Dedifferentiated amniotic fluid mesenchymal stem cell (primary cell): ENCODE measurements around the gene SLC35E1.
"Not testable (repeated sequence)": the region's sequence is repeated elsewhere in the genome, so short reads cannot be mapped to it uniquely, and the experiment has no call there.

Source experiments
- DNase-seq: peaks from one replicate; pipeline ENCODE4 v3.0.0-alpha.2; 2016; ENCODE audit errors: extremely low spot score

Gene SLC35E1

DNA sequence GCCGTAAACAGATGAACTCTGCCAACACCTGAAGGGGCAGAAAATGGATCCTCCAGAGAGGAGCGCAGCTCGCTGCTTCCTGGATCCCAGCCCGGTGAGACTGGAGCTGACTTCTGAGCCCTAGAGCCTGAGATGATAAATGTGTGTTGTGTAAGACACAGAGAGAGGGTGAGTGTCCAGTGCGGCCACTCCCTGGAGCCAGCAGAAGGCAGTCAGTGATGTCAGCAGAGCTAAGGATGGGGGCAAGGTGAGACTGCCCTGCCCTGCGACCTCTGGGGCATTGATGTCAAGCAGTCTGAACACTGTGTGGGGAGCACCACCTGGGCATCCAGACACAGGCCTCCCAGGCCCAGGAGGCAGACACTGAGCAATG, 9.7 kb upstream of the SLC35E1 start:
- no peak for DNase-seq

DNA sequence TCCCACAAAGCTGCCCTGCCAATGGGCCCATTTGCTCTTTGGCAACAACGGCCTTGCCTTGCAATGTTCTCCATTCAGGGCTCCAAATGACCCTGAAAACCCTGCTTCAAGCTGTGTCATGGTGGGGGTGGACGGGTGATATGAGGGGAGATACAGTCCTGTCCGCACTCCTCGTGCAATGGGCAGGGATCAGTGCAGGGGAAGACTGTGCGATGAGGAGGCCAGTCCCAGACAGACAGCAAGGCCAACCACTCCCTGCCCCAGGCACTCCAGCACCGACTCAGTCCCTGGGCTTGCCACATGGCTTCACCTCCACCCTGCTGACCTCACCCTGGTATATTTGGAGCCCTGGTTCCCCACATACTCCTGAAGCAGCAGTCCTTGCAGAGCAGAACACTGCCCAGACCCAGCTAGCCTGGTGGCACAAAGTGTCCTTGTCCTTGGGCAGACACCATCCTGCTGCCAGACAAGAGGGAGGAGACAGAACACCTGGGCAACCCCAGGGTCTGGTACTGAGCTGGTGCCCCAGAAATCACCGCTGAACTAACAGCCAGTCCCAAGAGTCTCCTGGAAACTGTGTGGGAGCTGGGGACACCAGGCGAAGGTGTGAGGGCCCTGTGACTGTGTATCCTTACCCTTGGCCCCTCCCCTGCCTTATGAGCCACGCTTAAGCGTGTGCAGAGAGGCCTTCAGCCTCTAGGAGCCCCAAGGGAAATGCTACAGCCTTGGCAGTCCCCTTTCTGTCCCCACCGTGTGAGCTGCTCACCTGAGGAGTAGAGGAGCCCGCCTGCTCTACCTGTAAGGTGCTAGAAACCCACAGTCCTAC, 9.1 kb upstream of the SLC35E1 start:
- DNase-seq, result no peak

DNA sequence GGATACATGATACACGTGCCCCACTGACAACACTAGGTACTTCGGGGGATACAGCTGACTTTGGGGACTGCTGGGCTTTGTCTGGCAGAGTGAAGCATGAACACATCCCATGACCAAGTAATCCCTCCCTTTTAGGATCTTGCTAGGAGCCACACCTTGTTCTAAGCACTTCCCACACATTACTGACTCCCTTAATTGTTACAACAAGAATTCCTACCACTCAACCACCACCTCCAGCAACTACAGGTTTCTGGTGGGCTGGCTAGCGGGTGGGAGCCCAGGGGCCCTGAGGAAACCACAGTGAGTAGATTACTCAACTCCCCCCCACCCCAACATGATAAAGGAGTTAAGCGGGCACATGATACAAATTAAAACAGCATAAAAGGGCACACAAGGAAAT, 7.2 kb upstream of the SLC35E1 start:
- no peak for DNase-seq

DNA sequence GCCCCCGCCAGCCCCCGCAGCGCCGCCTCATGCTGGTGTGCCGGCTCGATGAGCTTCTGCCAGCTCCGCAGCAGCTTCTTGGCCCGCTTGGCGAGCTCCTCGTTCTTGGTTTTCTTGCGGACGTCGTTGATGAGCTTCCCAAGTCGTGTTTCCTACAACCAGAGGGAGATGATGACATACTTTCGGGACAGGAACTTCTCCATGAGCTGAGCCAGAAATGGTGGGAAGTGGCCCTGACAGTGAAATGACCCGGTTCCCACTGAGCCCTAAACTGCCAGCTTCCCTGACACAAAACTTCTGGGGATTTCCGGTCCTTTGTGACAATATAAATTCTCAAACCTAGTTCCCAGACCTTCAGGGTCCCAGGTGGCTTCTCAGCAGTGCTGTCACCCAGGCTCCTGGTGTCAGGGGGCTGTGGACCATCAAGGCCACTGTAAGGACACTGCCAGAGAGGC, 5.3 kb upstream of the SLC35E1 start:
- no peak for DNase-seq

DNA sequence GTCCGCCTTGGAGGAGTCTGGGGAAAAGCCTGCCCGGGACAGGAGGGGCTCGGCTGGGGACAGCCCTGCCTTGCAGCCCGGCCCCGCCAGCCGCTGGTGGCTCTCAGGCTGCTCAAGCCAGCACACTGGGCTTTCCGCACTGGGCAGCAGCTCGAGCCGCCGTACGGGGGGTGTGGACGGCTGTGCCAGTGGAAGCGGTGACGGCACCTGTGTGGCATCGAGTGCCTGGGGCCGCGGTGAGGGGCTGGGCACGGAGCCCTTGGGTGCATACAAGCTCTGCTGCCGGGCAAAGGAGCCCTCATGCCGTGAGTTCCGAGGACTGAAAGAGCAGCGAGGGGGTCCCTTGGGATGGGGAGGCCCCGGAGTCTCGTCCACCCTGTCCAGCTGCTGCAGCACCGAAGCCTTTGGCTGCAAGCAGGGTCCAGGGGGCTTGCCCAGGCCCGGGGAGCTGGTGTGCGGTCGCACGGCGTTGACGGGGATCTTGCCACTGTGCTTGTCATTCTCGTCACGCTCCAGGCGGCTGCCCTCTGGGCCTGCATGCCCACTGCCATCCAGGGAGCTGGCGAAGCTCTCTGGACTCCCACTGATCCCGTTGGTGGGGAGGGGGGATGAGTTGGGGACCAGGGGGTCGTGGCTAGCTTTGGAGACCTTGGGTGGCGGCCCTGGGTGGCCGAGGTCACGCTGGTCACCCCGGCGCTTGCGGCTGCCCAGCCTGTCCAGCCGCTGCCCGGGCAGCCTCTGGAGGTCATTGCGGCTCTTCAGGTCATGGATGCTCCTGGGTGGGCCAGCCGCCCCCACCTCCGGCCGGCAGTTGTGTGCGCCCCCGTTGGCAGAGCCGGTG, 4.7 kb upstream of the SLC35E1 start:
- no peak for DNase-seq

DNA sequence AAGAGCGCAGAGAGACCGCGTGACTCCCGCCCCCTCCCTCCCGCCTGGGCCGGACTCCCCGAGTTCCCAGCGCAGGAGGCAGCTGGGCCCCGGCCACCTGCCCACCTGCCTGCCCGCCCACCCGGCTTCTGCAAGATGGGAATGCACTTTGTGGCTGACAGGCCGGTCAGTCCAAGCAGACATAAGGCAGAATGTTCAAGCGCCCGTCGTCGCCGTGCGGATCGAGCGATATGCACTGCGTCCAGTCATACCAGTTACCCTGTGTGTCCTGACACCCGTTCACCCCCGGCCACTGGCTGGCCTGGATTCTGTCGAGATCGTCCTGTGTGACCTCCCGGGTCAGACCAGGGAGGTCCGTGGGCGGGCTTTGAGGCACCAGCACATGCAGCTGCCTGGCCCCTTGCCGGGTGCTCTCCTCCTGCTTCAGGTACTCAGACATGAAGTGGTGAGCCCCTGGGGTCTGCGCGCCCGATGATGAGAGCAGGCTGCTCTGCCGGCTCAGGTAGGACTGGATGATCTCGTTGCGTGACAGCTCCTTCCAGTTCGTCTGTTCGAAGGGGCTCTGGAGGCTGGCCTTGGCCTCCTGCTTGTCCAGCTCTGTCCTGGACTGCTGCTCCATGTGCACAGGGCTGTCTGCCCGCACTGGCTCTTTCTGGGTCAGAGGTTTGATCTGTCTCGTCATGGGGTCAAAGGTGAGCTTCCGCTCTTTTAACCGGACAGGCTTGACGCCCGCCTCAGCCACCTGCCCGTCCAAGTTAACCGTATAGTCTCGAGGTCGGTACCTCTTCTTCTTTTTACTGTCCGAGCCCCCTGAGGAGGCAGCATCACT, 3.9 kb upstream of the SLC35E1 start:
- DNase-seq, result no peak

DNA sequence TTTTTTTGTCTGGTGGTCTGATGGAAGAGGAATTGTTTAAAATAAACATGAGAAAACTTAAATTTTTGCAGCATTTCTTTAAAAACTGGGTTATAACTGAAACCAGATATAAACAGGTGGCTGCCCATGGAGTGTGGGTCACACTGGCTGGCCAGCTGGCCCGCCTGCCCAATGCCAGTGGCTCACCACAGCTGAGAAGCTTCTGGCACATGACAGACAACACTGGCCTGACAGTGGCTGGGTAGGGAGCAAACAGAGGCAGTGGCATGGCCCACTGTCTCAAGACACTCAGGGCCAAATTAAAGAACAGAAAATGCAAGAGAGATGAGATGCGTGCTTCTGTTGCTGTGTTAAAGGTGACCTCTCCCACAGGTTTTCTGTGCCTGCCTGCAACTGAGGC, 3.1 kb upstream of the SLC35E1 start:
- no peak for DNase-seq

DNA sequence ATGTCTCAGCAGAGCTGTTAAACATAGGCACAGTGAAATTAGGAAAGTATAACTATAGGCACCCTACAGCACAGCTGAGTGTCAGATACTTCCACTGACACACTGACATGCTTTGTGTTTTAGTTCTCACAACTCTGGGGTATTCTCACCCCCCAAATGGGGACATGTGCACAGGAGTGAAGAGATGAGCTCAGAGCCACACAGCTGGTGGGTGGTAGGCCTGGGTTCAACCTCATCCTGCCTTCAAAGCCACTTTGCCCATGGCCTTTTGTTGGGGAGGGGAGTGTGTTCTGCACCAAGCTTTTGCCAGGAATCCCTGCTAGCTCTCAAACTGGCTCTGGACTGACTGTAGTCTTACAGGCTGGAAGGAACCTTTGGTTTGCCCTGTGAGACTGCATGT, 1.7 kb upstream of the SLC35E1 start:
- no peak for DNase-seq

DNA sequence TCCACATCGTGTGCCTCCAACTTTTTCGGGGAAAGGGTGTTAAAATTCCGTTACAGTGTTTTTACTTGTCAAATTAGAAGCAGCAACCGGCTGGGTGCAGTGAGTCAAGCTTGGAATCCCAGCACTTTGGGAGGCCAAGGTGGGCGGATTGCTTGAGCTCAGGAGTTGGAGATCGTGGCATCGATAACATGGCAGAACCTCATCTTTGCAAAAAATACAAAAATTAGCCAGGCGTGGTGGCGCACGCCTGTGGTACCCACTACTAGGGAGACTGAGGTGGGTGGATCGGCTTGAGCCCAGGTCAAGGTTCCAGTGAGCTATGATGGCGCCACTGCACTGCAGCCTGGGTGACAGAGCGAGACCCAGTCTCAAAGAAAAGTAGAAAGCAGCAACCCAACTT, 1.1 kb upstream of the SLC35E1 start:
- DNase-seq, result no peak

DNA sequence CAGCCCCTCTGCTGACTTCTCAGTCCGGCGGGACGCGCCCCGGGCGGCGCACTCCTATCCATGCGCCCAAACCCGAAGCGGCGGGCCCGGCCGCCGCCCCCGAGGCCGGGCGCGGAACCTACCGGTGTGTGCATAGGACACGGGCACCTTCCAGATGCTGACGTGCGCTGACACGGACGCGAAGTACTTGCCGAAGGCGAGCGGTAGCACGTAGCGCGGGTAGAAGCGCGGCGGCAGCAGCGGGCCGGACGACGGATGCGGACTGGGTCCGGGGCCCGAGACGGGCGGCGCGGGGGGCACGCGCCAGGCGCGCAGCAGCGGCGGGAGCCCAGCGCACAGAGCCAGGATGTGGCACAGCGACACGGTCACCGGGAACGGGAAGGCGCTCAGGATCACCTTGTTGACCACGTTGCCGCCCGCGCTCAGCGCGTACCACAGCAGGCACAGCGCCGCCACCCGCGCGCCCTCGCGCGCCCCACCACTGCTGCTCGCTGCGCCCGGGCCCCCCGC, 338 bp downstream of the SLC35E1 start:
- no peak for DNase-seq

DNA sequence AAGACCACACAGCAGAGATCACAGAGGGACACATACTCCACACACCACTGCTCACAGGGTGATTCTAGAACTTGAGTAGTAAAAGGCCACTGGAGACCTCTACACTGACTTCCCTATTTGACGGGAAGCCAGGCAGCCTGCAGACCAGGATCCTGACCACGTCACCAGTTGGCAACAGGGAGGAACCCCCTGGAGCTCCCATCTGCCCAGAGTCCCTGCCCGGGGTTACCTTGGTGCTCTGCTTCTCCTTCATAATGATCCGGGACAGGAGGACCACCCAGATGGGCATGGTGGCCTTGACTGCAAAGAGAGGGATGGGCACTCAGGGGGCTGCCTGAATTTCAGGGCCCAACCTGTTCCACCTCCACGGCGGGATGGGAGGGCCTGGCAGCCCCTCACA, 932 bp downstream of the SLC35E1 start:
- DNase-seq, result no peak

DNA sequence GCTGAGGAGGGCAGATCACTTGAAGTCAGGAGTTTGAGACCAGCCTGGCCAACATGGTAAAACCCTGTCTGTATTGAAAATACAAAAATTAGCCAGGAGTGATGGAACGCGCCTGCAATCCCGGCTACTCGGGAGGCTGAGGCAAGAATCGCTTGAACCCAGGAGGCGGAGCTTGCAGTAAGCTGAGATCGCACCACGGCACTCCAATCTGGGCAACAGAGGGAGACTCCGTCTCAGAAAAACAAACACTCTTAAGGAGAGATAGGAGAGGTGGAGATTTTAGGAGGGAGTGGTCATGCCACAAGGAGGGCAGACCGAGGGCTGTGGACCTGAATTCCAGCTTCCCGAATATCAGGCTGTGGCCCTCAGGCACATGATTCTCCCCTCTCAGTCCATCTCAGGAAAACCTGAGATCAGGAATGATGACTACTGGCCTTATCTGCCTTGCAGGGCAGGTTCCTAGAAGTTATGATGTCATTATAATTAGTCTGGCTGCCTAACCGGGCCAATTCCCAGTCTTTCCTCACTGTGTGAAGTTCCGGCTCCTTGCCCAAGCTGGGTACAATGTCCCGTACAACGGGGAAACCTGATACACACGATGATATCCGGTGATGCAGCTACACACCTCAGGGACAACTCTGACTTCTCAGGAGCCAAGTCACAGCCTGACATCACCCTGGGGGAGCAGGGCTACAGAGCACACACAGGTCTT, 2.5 kb downstream of the SLC35E1 start:
- DNase-seq, result no peak

DNA sequence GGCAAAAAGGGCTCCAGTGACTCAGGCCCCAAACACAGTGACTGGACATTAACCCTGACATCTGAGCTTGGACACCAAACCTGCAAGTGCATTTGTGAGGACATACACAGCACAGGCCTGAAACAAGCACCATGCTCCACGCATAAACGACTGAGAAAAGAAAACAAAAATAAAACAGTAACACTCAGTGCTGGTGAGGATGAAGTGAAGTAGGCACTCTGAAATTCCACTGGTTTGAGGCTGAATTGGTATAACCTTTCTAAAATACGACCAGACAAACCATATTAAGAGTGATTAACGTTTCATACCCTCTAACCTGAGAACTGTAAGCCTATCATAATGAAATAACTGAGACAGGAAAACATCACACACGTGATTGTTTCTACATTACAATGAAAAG, 5.5 kb downstream of the SLC35E1 start:
- no peak for DNase-seq

DNA sequence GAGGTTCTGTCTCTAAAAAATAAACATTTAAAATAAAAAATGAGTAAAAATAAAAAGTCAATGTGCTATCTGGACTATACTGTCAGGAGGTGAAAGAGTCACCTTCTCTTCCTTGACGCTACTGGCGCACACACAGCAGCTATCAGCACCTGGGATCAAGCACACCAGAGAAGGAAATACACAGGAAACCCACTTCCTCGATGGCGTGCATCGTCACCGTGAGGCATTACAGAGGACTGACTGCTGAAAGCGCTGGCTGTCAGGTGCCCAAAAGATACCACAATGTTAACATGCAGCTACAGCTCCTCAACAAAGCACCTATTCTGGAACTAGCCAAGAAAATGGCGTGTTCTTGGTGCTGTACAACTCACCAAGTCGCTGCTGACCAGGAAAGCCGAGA, 6.1 kb downstream of the SLC35E1 start:
- DNase-seq, result no peak

DNA sequence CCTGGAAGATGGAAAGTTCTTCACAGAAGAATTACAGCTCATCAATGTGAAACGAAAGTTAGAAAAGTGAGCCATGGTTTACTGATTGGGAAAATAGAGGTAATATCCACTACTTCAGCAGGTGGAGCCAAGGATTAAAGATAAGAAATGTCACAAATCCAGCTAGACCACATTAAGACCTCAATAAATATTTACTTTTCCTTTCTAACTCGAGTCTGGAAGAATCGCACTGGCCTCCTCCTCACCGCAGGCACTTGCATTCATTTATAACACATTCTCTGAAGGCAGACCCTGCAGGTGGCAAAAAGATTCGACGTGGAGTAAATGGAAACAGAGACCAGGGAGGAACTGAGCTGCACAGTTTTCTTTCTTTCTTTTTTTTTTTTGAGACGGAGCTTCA, 7.4 kb downstream of the SLC35E1 start:
- DNase-seq, result no peak

DNA sequence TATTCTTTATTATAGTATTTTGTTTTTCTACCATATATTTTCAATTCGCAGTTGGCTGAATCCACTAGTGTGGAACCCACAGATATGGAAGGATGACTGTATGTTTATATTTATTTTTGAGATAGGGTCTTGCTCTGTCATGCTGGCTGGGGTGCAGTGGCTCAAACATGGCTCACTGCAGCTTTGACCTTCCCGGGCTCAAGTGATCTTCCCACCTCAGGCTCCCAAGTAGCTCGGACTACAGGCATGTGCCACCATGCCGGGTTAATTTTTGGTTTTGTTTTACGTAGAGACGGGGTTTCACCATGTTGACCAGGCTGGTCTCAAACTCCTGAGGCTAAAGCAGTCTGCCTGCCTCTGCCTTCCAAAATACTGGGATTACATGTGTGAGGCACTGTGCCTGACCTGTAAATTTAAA, 9.6 kb downstream of the SLC35E1 start:
- DNase-seq, result no peak

DNA sequence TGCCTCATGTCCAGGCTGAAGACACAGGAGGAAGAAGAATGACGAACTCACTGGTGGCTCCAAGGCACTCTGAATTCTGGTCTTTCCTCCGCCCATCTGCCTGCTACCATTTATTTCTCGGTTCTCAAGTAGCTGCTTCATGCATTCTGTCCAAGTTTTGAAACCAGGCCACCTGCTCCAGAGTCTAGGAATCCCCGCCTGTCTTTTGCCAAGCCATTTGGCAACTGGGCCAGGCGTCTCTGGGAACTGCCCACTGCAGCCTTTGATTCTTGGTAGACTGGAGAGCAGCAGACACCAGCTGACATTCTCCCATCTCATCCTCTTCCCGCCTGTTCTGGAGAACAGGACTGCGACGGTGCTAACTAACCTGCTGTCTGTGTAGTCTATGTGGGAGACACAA, 10.8 kb downstream of the SLC35E1 start:
- DNase-seq, result no peak

DNA sequence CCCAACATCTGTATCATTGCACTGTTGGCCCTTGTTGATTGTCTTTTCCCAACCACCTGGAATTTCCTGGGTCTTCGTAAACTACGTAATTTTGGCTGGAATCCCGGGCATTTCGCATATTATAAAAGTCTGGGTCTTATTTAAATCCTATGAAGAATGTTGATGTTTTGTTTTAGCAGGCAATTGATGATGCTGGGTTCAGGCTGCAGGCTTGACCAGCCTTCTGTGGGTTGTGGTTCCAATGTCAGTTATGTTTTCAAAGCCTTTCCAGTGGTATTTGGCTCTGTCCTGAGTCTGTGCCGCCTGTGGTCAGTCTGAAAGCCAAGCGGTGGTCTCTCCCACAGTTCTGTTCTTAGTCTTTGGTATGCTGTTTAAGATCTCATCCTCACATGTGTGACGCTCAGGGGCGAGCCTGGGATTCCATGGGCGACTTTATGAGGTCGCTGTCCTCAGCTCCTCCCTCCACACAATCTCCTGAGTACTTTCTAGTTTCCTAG, 12.4 kb downstream of the SLC35E1 start:
- no peak for DNase-seq

DNA sequence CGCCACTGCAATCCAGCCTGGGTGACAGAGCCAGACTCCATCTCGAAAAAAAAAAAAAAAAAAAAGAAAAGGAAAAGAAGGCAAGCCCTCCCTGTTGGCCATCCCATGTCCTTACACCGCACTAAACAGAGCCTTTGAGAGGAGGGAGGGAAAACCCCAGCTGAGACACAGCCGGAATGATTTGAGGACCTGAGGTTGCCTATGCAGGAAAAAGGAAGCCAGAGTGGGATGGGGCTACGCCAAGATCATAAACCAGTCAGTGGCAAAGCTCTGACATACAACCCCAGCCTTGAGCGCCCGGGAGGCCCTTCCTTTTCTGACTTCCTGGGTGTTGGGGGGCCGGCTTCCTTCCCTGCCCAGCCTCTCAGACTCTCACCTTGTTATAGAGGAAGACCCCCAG, 17.4 kb downstream of the SLC35E1 start:
- no peak for DNase-seq

DNA sequence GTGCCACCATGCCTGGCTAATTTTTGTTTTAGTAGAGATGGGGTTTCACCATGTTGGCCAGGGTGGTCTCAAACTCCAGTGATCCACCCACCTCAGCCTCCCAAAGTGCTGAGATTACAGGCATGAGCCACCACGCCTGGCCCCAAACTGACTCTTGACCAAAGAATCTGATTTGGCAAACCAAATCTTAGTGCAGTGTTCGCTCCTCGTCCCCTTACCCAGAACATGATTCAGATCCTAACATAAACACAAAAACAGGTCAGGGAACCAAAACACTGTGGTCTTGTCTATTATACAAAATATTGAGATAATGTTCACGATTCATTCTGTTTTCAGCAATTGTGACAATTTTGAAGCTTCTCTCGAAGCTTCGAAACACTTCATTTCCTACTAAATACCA, 20.3 kb downstream of the SLC35E1 start:
- DNase-seq, result not testable (repeated sequence)

DNA sequence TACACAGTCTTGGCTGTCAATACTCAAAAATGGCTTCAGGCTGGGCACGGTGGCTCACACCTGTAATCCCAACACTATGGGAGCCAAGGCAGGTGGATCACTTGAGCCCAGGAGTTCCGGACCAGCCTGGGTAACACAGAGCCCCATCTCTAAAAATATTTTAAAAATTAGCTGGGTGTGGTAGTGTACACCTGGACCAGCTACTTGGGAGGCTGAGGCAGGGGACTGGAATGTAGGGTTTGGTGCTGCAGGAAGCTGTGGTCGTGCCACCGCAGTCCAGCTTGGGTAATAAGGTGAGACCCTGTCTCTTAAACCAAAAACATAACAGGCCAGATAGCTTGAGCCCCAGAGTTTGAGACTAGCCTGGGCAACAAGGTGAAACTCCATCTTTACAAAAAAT, 23.3 kb downstream of the SLC35E1 start:
- DNase-seq, result no peak
